SU-DHL-6 (cell line): ENCODE measurements around the gene ARL15.

ENCODE experiments used
- H2AFZ ChIP-seq: fragments of 200-600 bp; sonication (generic); 2 replicates; pipeline ENCODE4 v1.6.1; 2014; ENCODE audit warnings: low read depth, mild to moderate bottlenecking, moderate library complexity, mixed read lengths, antibody characterized with exemption, low read length; ENCODE audit not compliant: severe bottlenecking
- H3F3A ChIP-seq: fragments of 200-600 bp; shearing (Covaris generic); 2 replicates; pipeline ENCODE4 v1.6.0; 2016; ENCODE audit warnings: antibody characterized with exemption, mild to moderate bottlenecking; ENCODE audit not compliant: insufficient read depth
- H3K27ac ChIP-seq: fragments of 200-600 bp; sonication (generic); 2 replicates; pipeline ENCODE4 v1.5.1; 2016; ENCODE audit warnings: low read depth, mild to moderate bottlenecking, low read length, moderate library complexity, mixed read lengths
- H3K27me3 ChIP-seq: fragments of 200-600 bp; sonication (generic), shearing (Covaris generic); 2 replicates; pipeline ENCODE4 v1.6.0; 2014; ENCODE audit warnings: mild to moderate bottlenecking, low read length
- H3K36me3 ChIP-seq: fragments of 200-600 bp; sonication (generic); 2 replicates; pipeline ENCODE4 v1.6.1; 2014; ENCODE audit warnings: mild to moderate bottlenecking, low read length, mixed read lengths
- H3K4me2 ChIP-seq: fragments of 300-600, 200-600 bp; shearing (Covaris generic), sonication (generic); 2 replicates; pipeline ENCODE4 v1.6.0; 2014; ENCODE audit warnings: low read length, low read depth, mild to moderate bottlenecking; ENCODE audit not compliant: poor library complexity, severe bottlenecking
- H3K4me3 ChIP-seq: fragments of 200-600 bp; sonication (generic); 2 replicates; pipeline ENCODE4 v1.5.1; 2014; ENCODE audit warnings: antibody characterized with exemption, low read length, mild to moderate bottlenecking, mixed read lengths; ENCODE audit not compliant: insufficient read depth, poor library complexity, severe bottlenecking
- H3K79me2 ChIP-seq: fragments of 200-600 bp; sonication (generic); 2 replicates; pipeline ENCODE4 v1.6.1; 2014; ENCODE audit warnings: mild to moderate bottlenecking, low read length, moderate library complexity; ENCODE audit not compliant: insufficient read depth
- H3K9ac ChIP-seq: fragments of 200-600 bp; sonication (generic); 2 replicates; pipeline ENCODE4 v1.7.0; 2014; ENCODE audit warnings: mild to moderate bottlenecking, low read length
- H3K9me2 ChIP-seq: fragments of 200-600 bp; sonication (generic); replicated peaks from 2 replicates; pipeline ENCODE4 v1.6.1; 2014; ENCODE audit warnings: low read length; ENCODE audit not compliant: insufficient read depth
- H3K9me3 ChIP-seq: fragments of 200-600 bp; sonication (generic); 2 replicates; pipeline ENCODE4 v1.6.1; 2014; ENCODE audit warnings: low read length, mixed read lengths; ENCODE audit not compliant: insufficient read depth
- H4K20me1 ChIP-seq: fragments of 200-600 bp; sonication (generic); 2 replicates; pipeline ENCODE4 v1.6.1; 2014; ENCODE audit warnings: low read depth, mild to moderate bottlenecking, antibody characterized with exemption, low read length, moderate library complexity, mixed read lengths
- CTCF ChIP-seq: fragments of 200-600 bp; sonication (generic); IDR thresholded peaks from one replicate; pipeline ENCODE4 v1.5.1; 2017; ENCODE audit warnings: antibody characterized with exemption, mild to moderate bottlenecking, low read length, moderate library complexity; ENCODE audit not compliant: insufficient read depth, poor library complexity, severe bottlenecking
- EZH2phosphoT487 ChIP-seq: fragments of 200-600 bp; sonication (generic), shearing (Covaris generic); conservative IDR thresholded peaks from 2 replicates; pipeline ENCODE4 v1.6.1; 2018; ENCODE audit warnings: mild to moderate bottlenecking, antibody characterized with exemption, low read length, moderate library complexity, mixed read lengths

ARL15 gene

DNA sequence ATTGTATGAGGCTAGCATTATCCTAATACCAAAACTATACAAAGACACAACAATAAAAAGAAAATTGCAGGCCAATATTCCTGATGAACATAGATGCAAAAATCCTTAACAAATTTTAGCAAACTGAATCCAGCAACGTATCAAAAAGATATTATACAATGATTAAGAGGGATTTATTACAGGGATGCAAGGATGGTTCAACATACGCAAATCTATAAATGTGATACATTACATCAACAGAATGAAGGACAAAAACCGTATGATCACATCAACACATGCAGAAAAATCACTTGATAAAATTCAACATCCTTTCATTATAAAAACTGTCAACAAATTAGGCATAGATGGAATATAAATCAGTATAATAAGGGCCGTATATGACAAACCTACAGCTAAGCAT, 27.1 kb upstream of the ARL15 start:
- H3K36me3 ChIP-seq = no peaks in the 10 kb centered on the region
- no peaks in the 10 kb centered on the region for H3K9me2 ChIP-seq
- no peaks in the 10 kb centered on the region for H3K27me3 ChIP-seq
- H3K4me2 ChIP-seq = no peak overlapping the region
- TF ChIP-seq EZH2phosphoT487 (no peak), CTCF (no peak)
- H4K20me1 ChIP-seq = no peaks in the 10 kb centered on the region
- H3K4me3 ChIP-seq = no peak overlapping the region
- no peak overlapping the region for H3K27ac ChIP-seq
- peaks cover 9% of the 10 kb centered on the region; the same call in 1 of the 2 replicates for H3K9me3 ChIP-seq
- no peaks in the 10 kb centered on the region for H3F3A ChIP-seq
- H2AFZ ChIP-seq = no peak overlapping the region
- H3K9ac ChIP-seq = no peak overlapping the region
- no peaks in the 10 kb centered on the region for H3K79me2 ChIP-seq

GRCh38 chr5:54332720-54333119, 22.3 kb upstream of the ARL15 start:
- H3K27me3 ChIP-seq = no peaks in the 10 kb centered on the region
- no peaks in the 10 kb centered on the region for H3K79me2 ChIP-seq
- H3K36me3 ChIP-seq = no peaks in the 10 kb centered on the region
- no peak overlapping the region for H3K4me3 ChIP-seq
- no peak overlapping the region for H3K4me2 ChIP-seq
- H2AFZ ChIP-seq = no peak overlapping the region
- H3K27ac ChIP-seq = no peak overlapping the region
- no peak overlapping the region for H3K9ac ChIP-seq
- H3F3A ChIP-seq = no peaks in the 10 kb centered on the region
- no peaks in the 10 kb centered on the region for H3K9me2 ChIP-seq
- peaks cover 6% of the 10 kb centered on the region; the same call in 1 of the 2 replicates for H3K9me3 ChIP-seq
- no peaks in the 10 kb centered on the region for H4K20me1 ChIP-seq
- TF ChIP-seq EZH2phosphoT487 (no peak), CTCF (no peak)

DNA sequence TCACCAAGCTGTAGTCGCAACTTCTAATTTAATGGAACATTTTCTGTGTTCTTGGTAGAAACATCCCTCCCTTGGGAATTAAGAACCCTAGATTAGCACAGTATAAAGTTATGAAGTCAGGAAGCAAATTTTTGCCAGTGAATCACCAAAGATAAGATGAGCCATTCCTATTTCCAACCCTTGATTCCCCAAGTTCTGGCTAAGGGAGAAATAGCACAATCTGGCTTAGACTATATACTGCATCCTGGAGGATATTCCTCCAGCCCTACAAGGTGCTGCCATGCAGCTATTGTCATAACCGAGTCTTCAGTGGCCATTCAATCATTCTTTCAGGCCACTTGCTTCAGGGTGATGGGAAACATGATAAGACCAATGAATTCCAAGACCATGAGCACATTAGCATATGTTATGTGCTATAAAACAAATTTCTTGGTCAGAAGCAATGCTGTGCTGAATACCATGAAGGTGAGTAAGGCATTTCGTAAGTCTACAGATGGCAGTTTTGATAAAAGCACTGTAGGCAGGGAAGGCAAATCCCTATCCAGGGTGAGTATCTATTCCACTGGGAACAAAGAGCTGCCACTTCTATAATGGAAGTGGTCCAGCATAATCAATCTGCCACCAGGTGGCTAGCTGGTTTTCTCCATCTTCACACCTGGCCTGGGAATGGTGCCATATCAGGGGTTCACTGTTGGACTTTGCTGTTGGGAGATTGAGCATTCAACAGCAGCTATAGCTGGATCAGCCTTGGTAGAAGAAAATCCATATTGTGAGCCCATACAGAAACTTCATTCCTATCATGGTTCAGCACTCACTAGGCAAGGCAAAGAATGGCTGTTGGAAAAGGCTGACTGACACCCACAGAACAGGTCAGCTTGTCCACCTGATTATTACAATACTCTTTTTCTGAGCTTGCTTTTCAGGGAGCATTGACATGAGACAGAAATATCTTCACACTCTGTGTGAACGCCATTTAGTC, 19.6 kb upstream of the ARL15 start:
- H3K36me3 ChIP-seq = no peaks in the 10 kb centered on the region
- H3K4me2 ChIP-seq = no peak overlapping the region
- no peaks in the 10 kb centered on the region for H3K9me3 ChIP-seq
- H3K79me2 ChIP-seq = no peaks in the 10 kb centered on the region
- H3K9ac ChIP-seq = no peak overlapping the region
- H3K4me3 ChIP-seq = no peak overlapping the region
- H3K27me3 ChIP-seq = no peaks in the 10 kb centered on the region
- no peaks in the 10 kb centered on the region for H3K9me2 ChIP-seq
- H3F3A ChIP-seq = no peaks in the 10 kb centered on the region
- H3K27ac ChIP-seq = no peak overlapping the region
- no peak overlapping the region for H2AFZ ChIP-seq
- no peaks in the 10 kb centered on the region for H4K20me1 ChIP-seq
- TF ChIP-seq CTCF (no peak), EZH2phosphoT487 (no peak)
